ENCODE data around the gene EGLN2. TPM values are rescaled to one million over a fixed set of nuclear protein-coding genes. Genes with fewer than 3 reads are reported as not detected.

Gene EGLN2
- total RNA-seq, 1 experiment from 2014 or later = 131 TPM

DNA sequence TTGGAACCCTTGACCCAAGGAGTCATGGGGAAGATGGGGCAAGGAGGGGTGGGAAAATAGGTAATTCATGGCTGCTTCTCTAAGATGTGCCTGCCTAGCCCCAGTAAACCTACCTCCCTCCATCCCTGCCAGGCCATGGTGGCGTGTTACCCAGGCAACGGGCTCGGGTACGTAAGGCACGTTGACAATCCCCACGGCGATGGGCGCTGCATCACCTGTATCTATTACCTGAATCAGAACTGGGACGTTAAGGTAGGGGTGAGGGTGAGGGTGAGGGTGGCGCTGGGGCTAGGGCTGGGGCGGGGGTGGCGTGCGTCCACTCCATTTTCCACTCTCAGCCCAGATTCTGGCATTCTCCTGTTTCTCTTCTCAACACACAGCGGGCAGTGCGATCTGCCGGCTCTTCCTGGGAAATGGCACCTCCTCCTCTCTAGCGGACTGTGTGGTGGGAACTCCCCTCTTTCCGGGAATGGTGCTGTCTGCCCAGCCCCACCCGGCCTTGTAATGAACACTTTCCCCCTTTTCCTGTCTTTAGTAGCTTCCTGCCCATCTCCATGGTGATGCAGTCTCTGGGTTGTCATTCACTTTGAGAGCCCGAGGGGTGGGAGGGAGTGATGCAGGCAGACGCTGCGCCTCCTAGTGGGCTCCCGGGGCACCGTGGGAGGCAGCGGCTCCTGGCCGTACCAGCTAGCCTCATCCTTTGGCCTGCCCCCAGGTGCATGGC is 7.6 kb downstream of the EGLN2 start:
- Histone ChIP-seq H3K23me2 (ENCODE audit: insufficient read length, low read depth, low read length, poor library complexity, severe bottlenecking) (peaks cover 5% of the 10 kb centered on the region), H3K4ac (ENCODE audit: low read depth, low read length) (no peak overlapping the region), H4K91ac (ENCODE audit: insufficient read length, low read depth, low read length) (no peak overlapping the region), H3K18ac (ENCODE audit: insufficient read length, low read depth, low read length) (no peak overlapping the region), H4K8ac (replicated peaks; ENCODE audit: insufficient read length, low read depth, low read length) (no peak overlapping the region), H2BK120ac (ENCODE audit: low read depth, low read length, poor library complexity, severe bottlenecking) (no peak overlapping the region), H3K27me3 (ENCODE audit: insufficient read depth, low read length) (no peaks in the 10 kb centered on the region), H3T11ph (ENCODE audit: low read length) (no peak overlapping the region), H3K23ac (ENCODE audit: insufficient read length, low read depth, low read length) (no peak overlapping the region), H3K9ac (ENCODE audit: extremely low read depth, insufficient read length, low read length) (no peak overlapping the region), H3K14ac (ENCODE audit: insufficient read depth, low read length) (no peak overlapping the region), H2BK20ac (ENCODE audit: low read depth, low read length, poor library complexity, severe bottlenecking) (no peak overlapping the region), H2AK5ac (ENCODE audit: insufficient read length, low read length) (no peak overlapping the region), H3K4me2 (ENCODE audit: insufficient read depth, insufficient read length, low read length) (peak overlapping the region; percentile 7), H2BK15ac (ENCODE audit: low read depth, low read length) (no peak overlapping the region), H3K79me1 (ENCODE audit: insufficient read depth, low read depth, low read length, poor library complexity, severe bottlenecking) (peaks cover 8% of the 10 kb centered on the region), H3K4me1 (ENCODE audit: insufficient read depth, low read length) (peaks cover 15% of the 10 kb centered on the region), H3K9me3 (ENCODE audit: control insufficient read depth, low read depth, low read length) (no peaks in the 10 kb centered on the region), H2BK12ac (ENCODE audit: insufficient read length, low read depth, low read length) (no peak overlapping the region), H3K27ac (ENCODE audit: insufficient read length, low read depth, low read length) (no peak overlapping the region), H3K79me2 (ENCODE audit: insufficient read depth, low read length) (peaks cover 6% of the 10 kb centered on the region; the same call in 1 of the 2 replicates), H4K5ac (ENCODE audit: insufficient read length, low read depth, low read length) (no peak overlapping the region), H2BK5ac (ENCODE audit: insufficient read length, low read length) (no peak overlapping the region), H3K56ac (ENCODE audit: insufficient read length, low read depth, low read length) (no peak overlapping the region), H2AFZ (ENCODE audit: low read length) (no peak overlapping the region), H4K20me1 (ENCODE audit: control insufficient read depth, insufficient read depth, insufficient read length) (peaks cover 4% of the 10 kb centered on the region)
- WGBS (ENCODE audit: extremely low coverage, insufficient read length, low lambda C conversion rate) = no CpG with 5 or more reads among the region's 26 CpGs
- peak; percentile 99 for DNase-seq
- peak overlapping the region in 2 of 3 experiments; percentile 95 to 97; a peak in 4 of 7 replicates for H3K27ac Mint-ChIP-seq
- H3K4me1 Mint-ChIP-seq = peaks cover 69 to 75% of the 10 kb centered on the region in 2 experiments
- H3K4me3 Mint-ChIP-seq = peak overlapping the region; percentile 50 to 74
- H3K36me3 Mint-ChIP-seq (ENCODE audit: insufficient read depth in 1 of 3, low read depth in 3 of 3) = peaks cover 31 to 63% (median 50%) of the 10 kb centered on the region in 3 experiments; a peak in 6 of 7 replicates
- peaks cover 6% of the 10 kb centered on the region for H3K27me3 Mint-ChIP-seq (ENCODE audit: low read depth)
- TF ChIP-seq, protein P1, sequence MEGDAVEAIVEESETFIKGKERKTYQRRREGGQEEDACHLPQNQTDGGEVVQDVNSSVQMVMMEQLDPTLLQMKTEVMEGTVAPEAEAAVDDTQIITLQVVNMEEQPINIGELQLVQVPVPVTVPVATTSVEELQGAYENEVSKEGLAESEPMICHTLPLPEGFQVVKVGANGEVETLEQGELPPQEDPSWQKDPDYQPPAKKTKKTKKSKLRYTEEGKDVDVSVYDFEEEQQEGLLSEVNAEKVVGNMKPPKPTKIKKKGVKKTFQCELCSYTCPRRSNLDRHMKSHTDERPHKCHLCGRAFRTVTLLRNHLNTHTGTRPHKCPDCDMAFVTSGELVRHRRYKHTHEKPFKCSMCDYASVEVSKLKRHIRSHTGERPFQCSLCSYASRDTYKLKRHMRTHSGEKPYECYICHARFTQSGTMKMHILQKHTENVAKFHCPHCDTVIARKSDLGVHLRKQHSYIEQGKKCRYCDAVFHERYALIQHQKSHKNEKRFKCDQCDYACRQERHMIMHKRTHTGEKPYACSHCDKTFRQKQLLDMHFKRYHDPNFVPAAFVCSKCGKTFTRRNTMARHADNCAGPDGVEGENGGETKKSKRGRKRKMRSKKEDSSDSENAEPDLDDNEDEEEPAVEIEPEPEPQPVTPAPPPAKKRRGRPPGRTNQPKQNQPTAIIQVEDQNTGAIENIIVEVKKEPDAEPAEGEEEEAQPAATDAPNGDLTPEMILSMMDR (conservative IDR thresholded peaks at IDR 0.05) = peak; percentile 97
- no peaks in the 10 kb centered on the region; a peak in 2 of 5 replicates for H3K9me3 Mint-ChIP-seq
